ENCODE results near the gene GRIA3.
"Not testable (repeated sequence)": the region's sequence is repeated elsewhere in the genome, so short reads cannot be mapped to it uniquely, and the experiment has no call there.

Gene GRIA3

GRCh38 chrX:123256378-123256777, 72.3 kb downstream of the GRIA3 start:
- no peak for DNase-seq (ENCODE audit: low read depth in 1 of 2, low spot score in 1 of 2)
- in situ Hi-C loops (cut with HindIII; ENCODE audit: low pct_unique_long_range_greater_than_20kb, low sequenced_read_pairs): no loop called here
- no peak for TF ChIP-seq JUND (IDR thresholded peaks at IDR 0.05; ENCODE audit: low read depth)

DNA sequence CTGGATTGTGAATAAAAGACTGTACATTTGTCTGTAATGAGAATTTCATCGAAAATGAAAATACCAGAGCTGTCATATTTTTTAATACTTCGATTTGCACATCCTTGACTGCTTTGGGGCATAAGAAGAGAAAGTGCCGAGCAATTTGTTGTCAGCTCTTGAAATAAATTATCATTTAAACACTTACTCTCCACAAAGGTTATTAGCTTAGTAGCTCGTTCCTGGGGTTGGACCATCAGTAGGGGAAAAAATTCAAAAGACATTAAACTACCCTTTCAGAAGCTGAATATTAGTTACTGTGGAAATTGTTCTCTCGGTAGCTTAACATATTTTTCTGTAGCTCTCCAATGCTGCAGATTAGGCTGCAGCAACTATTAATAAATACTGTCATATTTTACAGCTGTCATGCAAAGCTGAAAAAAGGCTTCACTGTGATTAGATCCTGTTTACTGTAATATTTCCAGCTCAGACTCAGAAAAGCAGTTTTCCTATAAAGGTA, 76.9 kb downstream of the GRIA3 start:
- in situ Hi-C loops (cut with HindIII; ENCODE audit: low pct_unique_long_range_greater_than_20kb, low sequenced_read_pairs): no loop called here
- TF ChIP-seq JUND (IDR thresholded peaks at IDR 0.05; ENCODE audit: low read depth): no peak
- no peak for DNase-seq (ENCODE audit: low read depth in 1 of 2, low spot score in 1 of 2)

DNA sequence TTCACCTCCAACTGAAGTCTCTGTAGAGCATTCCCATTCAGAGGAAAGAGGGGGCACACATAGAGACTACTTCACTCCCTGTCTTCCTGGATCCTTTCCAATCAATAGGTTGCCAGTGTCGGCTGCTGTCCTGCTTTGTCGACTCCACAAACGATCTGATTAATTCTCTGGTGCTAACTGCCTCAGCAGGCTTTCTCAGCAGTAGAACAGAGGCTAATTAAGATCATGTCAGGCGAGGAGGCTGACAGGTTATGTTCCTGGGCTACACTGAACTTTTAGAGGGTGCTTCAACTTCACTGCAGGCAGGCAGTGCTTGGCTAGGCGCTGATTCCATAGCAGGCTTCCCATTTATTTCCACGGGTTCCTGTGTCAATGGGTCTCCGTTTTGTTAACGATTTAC, 79.2 kb downstream of the GRIA3 start:
- in situ Hi-C loops (cut with HindIII; ENCODE audit: low pct_unique_long_range_greater_than_20kb, low sequenced_read_pairs): no loop called here
- TF ChIP-seq JUND (IDR thresholded peaks at IDR 0.05; ENCODE audit: low read depth): no peak
- DNase-seq (ENCODE audit: low read depth in 1 of 2, low spot score in 1 of 2): no peak

DNA sequence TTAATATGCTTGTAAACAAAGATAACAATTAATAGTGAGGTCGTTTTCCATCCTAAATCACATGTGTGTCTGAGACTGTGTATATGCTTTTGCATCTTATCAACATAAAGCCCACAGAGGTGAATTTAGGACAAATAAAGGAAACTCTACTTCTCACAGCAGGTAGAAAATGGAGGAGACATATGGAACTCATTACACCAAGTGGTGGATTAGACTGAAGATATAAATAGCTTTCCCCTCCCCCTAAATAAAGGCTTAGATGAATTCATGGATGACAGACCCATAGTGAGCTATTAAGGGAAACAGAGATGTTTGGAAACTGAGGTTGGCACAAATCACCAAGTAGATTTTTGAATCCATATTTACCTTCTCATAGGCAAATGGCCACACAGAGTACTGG, 79.7 kb downstream of the GRIA3 start:
- DNase-seq (ENCODE audit: low read depth in 1 of 2, low spot score in 1 of 2): no peak
- TF ChIP-seq JUND (IDR thresholded peaks at IDR 0.05; ENCODE audit: low read depth): no peak
- in situ Hi-C loops (cut with HindIII; ENCODE audit: low pct_unique_long_range_greater_than_20kb, low sequenced_read_pairs): no loop called here

- DNase-seq (ENCODE audit: low read depth in 1 of 2, low spot score in 1 of 2): no peak
- TF ChIP-seq JUND (IDR thresholded peaks at IDR 0.05; ENCODE audit: low read depth): no peak
- in situ Hi-C loops (cut with HindIII; ENCODE audit: low pct_unique_long_range_greater_than_20kb, low sequenced_read_pairs): no loop called here
Measured at GRCh38 chrX:123267220-123267619, 83.1 kb downstream of the GRIA3 start.

GRCh38 chrX:123271902-123272301, 87.8 kb downstream of the GRIA3 start:
- DNase-seq (ENCODE audit: low read depth in 1 of 2, low spot score in 1 of 2): no peak
- TF ChIP-seq JUND (IDR thresholded peaks at IDR 0.05; ENCODE audit: low read depth): no peak
- in situ Hi-C loops (cut with HindIII; ENCODE audit: low pct_unique_long_range_greater_than_20kb, low sequenced_read_pairs): no loop called here

- no peak for DNase-seq (ENCODE audit: low read depth in 1 of 2, low spot score in 1 of 2)
- no peak for TF ChIP-seq JUND (IDR thresholded peaks at IDR 0.05; ENCODE audit: low read depth)
- in situ Hi-C loops (cut with HindIII; ENCODE audit: low pct_unique_long_range_greater_than_20kb, low sequenced_read_pairs): no loop called here
Measured at GRCh38 chrX:123272630-123273029, 88.6 kb downstream of the GRIA3 start.

DNA sequence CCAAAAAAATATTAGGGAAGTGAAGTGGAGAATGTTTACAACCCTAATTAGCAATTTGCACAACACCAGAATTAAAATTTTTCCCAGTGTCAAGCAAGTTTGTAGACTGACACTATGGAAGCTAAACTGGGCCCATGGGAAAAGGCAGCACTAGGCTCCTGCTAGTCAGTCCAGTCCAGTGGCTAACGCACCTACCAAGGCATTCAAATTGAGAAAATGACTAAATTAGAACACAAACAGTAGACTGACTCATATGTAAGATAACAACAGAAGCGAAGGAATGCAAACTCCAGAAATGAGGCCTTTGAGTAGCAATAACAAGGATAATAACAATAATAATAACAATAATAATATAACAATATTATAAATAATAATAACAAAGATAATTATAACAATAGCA, 90.7 kb downstream of the GRIA3 start:
- no peak for DNase-seq (ENCODE audit: low read depth in 1 of 2, low spot score in 1 of 2)
- in situ Hi-C loops (cut with HindIII; ENCODE audit: low pct_unique_long_range_greater_than_20kb, low sequenced_read_pairs): no loop called here
- TF ChIP-seq JUND (IDR thresholded peaks at IDR 0.05; ENCODE audit: low read depth): no peak

GRCh38 chrX:123277347-123277746, 93.3 kb downstream of the GRIA3 start:
- in situ Hi-C loops (cut with HindIII; ENCODE audit: low pct_unique_long_range_greater_than_20kb, low sequenced_read_pairs): no loop called here
- no peak for DNase-seq (ENCODE audit: low read depth in 1 of 2, low spot score in 1 of 2)
- TF ChIP-seq JUND (IDR thresholded peaks at IDR 0.05; ENCODE audit: low read depth): no peak

DNA sequence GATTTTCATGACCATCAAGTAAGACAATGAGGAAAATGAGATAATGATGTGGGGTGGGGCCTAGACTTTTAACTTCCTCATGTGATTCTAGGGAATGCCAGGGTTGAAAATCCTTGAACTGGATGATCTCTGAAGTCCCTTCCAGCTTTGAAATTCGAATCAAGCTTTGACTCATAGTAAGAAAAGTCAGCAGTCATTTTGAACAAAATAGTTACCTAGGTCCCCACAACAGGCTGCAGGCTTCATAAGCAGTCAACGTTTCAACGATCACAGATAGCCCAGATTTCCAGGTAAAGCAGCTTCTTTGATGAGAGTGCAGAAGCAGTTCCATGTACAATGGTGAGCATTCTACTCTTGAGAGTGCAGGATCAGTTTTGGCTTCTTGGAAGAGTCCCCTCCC, 93.7 kb downstream of the GRIA3 start:
- DNase-seq (ENCODE audit: low read depth in 1 of 2, low spot score in 1 of 2): peak in 1 of 2 experiments; percentile 1
- in situ Hi-C loops (cut with HindIII; ENCODE audit: low pct_unique_long_range_greater_than_20kb, low sequenced_read_pairs): no loop called here
- no peak for TF ChIP-seq JUND (IDR thresholded peaks at IDR 0.05; ENCODE audit: low read depth)

GRCh38 chrX:123282241-123282640, 98.2 kb downstream of the GRIA3 start:
- TF ChIP-seq JUND (IDR thresholded peaks at IDR 0.05; ENCODE audit: low read depth): no peak
- no peak for DNase-seq (ENCODE audit: low read depth in 1 of 2, low spot score in 1 of 2)
- in situ Hi-C loops (cut with HindIII; ENCODE audit: low pct_unique_long_range_greater_than_20kb, low sequenced_read_pairs): no loop called here

GRCh38 chrX:123283407-123283806, 99.3 kb downstream of the GRIA3 start:
- DNase-seq (ENCODE audit: low read depth in 1 of 2, low spot score in 1 of 2); in situ Hi-C loops (cut with HindIII; ENCODE audit: low pct_unique_long_range_greater_than_20kb, low sequenced_read_pairs): not testable (repeated sequence)

- no peak for TF ChIP-seq JUND (IDR thresholded peaks at IDR 0.05; ENCODE audit: low read depth)
- in situ Hi-C loops (cut with HindIII; ENCODE audit: low pct_unique_long_range_greater_than_20kb, low sequenced_read_pairs): no loop called here
- DNase-seq (ENCODE audit: low read depth in 1 of 2, low spot score in 1 of 2): no peak
Measured at GRCh38 chrX:123291623-123292022, 107.5 kb downstream of the GRIA3 start.

- DNase-seq (ENCODE audit: low read depth in 1 of 2, low spot score in 1 of 2): no peak
- no peak for TF ChIP-seq JUND (IDR thresholded peaks at IDR 0.05; ENCODE audit: low read depth)
- in situ Hi-C loops (cut with HindIII; ENCODE audit: low pct_unique_long_range_greater_than_20kb, low sequenced_read_pairs): no loop called here
Measured at GRCh38 chrX:123298026-123298425, 113.9 kb downstream of the GRIA3 start.

Data from T47D (cell line).